SW 1271 (cell line): ENCODE data around the gene MAF.

Experiments used
- DNase-seq, 2 experiments: peaks; one replicate each; lab custom pipeline; 2025; lab: John Stamatoyannopoulos, UW

Gene MAF

GRCh38 chr16:79600638-79601091, at the start of gene MAF:
MAF (minus strand) TSS chr16:79600737; CDS start chr16:79599902, 835 bp downstream.
- DNase-seq: peak in 1 of 2 experiments; percentile 66

DNA sequence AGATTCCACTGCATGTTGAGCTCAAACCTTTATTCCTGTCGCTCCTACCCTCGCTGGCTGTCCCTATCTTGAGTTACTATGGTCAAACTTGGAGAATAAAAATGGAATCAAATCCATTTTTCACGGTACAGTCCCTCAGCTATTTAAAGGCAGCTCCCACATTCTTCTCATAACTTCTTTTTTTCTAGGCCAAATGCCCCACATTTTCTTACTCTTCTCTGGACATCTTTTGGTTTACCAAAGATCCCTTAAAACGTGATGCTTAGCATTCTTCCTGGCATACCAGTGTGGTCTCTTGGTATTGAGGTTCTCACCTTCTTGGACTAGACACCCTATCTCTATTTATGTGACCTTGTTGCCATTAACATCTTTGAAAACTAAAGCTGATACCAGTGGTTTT, 48.3 kb upstream of the MAF start:
- DNase-seq: no peak

GRCh38 chr16:79647586-79647985, 47.0 kb upstream of the MAF start:
- DNase-seq: no peak

DNA sequence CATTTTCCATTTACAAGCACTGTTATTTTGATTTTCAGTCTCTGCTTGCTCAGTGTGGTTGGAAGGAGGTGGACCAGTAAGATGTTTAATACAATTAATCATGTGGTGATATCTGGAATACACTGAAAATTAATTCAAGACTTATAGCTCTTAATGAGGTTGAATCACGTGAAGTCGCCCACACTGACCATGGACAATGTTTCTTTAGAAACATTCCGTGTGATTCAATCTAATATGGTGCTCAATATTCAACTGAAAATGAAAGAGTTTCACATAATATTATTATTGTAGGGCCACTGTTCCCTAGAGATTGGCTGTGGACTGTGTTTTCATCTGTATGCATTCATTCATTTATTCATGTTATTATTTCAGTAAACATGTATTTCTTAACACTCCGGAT, 45.2 kb upstream of the MAF start:
- DNase-seq: no peak

DNA sequence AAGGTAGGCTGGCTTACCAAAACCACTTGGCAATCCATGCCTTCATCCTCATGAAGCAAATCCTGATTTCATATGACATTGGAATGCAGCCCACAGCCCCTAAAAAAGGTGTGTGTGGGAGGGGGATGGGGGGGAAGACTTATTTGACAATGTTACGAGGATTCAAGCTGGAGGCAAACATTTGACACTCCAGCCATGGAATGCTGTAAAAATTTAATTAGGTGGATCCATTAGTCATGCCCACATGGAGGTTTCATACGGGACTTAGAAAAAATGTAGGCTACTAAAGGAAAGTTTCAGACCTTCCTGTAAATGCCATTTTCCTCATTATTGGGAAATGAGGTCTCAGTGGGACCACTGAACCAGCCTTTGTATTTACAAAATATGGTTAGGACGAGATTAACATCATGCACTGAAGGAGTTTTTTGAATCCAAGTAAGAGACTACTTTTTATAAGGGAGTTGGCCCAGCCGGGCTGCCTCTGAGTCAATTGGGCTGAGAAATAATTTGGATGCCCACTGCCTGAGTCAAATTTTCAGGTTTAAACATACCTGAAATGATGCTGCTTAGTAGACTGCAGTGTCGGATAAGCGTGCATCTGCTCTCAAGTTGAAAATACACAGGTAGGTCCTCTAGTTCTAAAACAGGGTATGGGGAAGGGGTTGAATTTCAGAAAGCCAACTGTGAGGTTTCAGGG, 44.6 kb upstream of the MAF start:
- DNase-seq: no peak

- no peak for DNase-seq
Measured at GRCh38 chr16:79642652-79643051, 42.1 kb upstream of the MAF start.

DNA sequence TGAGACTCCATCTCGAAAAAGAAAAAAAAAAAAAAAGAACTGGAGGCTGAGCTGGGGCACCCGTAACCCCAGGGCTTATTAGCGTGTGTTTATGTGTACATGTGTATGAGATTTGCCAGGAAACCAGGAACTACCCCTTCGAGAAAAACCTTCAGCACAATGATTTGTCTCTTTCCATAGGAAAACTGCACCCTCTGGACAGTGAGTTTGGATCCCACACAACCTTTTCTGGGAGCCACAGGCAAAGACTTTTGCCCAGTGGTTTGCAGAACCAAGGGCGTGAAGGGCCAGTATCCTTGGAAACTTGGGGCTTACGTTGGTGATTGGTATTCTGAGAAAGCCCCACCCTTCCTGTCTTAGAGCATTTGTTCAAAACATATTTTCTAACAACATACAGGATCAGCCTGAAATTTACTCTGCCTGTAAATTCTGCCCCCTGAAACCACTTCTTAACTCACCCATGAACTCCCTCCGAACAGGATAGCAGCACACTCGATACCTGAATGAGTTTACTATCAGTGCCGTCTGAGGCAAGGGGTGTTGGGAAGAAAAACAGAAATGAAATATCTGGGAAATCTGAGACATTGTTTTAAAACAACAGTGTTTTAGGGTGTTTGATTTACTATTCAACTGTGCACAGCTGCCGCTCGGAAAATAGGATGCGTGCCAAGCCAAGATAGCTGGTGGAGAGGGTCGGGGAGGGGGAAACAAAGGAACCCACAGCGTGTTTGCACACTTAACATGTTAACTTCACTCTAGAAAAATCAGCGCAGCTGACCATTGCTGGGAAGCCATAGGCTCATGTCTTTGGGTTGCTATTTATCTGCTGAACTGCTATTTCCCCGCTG, 40.2 kb upstream of the MAF start:
- DNase-seq: no peak

DNA sequence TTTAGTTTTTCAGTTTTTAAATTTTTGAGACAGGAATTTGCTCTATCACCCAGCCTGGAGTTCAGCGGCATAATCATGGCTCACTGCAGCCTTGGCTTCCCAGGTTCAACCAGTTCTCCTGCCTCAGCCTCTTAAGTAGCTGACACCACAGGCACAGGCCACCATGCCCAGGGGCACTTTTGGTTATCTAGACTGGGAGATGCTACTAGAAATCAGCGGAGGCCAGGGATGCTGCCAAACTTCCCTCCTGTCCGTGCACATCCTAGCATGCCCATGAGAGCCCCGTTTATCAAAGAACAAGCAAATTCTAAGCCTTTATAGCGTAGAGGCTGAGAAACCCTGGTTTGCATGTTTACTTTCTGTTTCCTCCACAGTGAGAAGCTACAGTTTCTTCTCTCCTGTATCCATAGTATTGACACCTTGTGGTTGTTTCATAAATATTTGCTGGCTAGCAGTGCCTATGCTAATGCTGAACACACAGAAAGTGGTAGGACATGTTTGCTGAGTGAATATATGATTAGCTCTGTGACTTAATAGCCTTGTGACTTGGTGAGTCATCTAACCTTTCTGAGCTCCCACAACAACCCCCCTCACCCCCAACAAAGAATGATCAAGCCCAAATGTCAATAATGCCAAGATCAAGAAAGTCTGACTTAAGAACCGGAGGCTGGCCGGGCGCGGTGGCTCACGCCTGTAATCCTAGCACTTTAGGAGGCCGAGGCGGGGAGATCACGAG, 39.2 kb upstream of the MAF start:
- DNase-seq: no peak

GRCh38 chr16:79638386-79638785, 37.8 kb upstream of the MAF start:
- DNase-seq: no peak

GRCh38 chr16:79635488-79635887, 35.0 kb upstream of the MAF start:
- DNase-seq: no peak

DNA sequence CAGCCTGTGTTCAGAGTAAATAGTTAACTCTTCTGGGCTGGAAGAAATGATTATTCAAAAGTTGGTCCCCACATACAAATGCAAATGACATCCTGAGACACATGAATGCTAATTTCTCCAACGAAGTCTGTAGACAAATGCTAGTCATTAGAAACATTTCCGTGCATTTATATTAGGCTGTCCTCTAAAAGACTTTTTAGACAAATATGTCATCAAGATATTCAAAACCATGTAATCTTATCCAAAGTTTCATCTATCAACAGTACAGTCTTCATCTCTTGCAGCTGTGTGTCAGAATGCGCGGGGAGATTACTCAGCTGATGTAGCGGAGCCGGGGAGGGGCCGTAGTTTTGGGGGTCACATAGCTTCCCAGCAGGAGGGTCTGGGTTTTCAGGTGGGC, 33.8 kb upstream of the MAF start:
- DNase-seq: no peak

GRCh38 chr16:79632289-79632688, 31.8 kb upstream of the MAF start:
- no peak for DNase-seq

- DNase-seq: no peak
Measured at GRCh38 chr16:79628988-79629387, 28.5 kb upstream of the MAF start.

GRCh38 chr16:79628501-79628975, 28.0 kb upstream of the MAF start:
- no peak for DNase-seq

GRCh38 chr16:79627092-79627491, 26.6 kb upstream of the MAF start:
- DNase-seq: no peak

DNA sequence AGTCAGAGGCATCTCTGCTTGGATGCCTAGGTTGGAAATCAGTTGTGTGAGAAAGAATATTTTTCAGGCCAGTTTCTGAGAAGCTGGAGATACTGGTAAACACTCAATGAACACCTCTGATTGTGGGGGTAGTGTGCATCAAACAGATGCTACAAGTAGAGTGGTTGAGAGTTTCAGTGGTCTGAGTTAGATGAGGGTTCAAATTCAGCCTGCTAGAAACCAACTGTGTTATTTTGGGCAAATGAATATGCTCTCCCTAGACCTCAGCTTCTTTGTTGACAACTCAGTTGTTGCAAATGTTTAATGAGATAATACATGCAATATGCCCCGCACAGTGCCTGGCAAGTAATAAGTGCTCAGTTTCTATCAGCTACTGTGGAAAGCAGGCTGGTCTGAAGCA, 25.2 kb upstream of the MAF start:
- no peak for DNase-seq

DNA sequence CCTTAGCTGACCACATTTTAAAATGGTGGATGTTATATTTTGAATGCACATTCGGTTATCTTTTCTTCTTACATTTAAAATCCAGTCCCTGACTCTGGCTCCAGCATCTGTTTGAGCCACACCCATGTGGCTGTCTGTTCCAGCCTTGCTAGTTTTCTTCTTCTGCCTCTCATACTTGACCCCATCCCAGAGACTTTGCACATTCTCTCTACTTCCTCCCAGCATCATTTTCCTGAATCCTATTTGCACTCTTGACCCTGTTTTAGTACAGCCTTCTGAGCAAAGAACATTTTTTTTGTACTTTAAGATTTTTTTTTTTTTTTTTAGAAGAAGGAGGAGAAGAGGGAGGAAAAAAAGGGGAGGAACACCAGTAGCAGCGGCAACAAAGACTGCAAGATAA, 23.3 kb upstream of the MAF start:
- DNase-seq: no peak

DNA sequence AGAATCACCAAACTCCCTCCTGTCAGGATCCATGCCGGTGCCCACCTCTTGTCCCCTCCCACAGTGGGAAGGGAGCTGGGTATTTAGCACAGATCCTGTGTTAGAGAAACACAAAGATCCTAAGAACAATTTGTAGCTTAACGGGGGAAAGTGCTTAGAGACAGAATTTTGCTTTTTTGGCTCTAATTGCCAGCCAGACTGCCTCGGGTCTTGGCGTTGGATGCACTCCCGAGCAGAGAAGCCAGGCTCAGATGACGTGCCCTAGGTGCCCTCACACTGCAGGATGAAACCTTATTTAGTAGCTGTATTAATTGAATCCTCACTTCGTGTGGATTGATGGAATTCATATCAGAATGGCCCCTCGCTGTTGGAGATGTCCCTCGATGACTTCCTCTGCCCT, 22.5 kb upstream of the MAF start:
- no peak for DNase-seq

DNA sequence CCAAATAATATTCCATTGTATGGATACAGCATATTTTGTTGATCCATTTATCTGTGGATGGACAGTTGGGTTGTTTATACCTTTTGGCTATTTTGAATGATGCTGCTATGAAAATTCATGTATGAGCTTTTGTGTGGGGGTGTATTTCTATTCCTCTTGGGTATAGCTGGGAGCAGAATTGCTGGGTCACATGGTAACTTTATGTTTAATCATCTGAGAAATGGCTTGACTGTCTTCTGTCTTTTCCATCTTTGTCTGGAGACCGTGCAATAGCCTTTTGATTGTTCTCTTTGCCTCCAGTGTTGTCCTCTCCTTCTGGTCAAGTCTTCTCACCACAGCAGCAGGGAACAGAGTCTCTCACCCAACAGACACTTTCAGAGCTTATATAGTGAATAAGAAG, 20.5 kb upstream of the MAF start:
- DNase-seq: no peak

GRCh38 chr16:79618692-79619050, 18.1 kb upstream of the MAF start:
- DNase-seq: no peak

DNA sequence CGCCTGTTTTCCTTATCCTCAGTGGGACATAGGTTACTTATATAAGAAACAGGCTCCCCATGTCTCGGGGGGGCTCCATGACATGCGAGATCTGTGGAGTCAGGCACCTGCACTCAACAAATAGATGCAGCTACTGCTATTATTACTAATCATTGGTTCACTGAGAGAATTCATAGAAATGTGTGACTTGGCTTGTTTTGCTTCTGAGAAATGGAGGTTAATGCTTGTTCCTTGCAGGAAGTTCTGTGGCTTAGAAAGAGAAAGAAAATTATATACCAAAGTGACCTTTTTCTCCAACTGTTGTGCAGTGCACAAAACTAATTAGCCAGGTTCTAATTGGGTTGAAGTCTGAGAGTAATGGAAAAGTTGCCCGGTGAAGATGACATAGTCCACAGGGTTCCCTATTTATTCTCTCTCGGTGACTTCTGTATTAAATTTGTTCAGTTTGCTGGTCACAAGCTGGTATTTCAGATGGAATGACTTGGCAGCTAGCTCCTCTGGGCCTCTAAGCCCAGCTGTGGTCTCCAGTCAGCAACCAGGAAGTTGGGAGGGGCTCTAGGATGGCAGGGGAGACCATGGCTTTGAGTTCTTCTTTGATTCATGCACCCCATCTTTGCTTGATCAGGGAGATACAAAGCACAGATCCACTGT, 17.6 kb upstream of the MAF start:
- no peak for DNase-seq

GRCh38 chr16:79613009-79613408, 12.5 kb upstream of the MAF start:
- DNase-seq: no peak
